Endothelial cell (in vitro differentiated cells): ENCODE measurements around the gene GP1BA. TPM values are rescaled to one million over a fixed set of nuclear protein-coding genes. Genes with fewer than 3 reads are reported as not detected.

Experiments
- DNase-seq: peaks from one replicate; pipeline ENCODE4 v3.0.0; 2021; ENCODE audit warnings: low spot score
- H3K27ac Mint-ChIP-seq: one replicate; pipeline ENCODE4 v1.8.0; 2021; ENCODE audit warnings: mixed read lengths, inconsistent platforms; ENCODE audit not compliant: unreplicated experiment
- H3K27me3 Mint-ChIP-seq: one replicate; pipeline ENCODE4 v1.8.0; 2021; ENCODE audit warnings: mild to moderate bottlenecking, moderate library complexity, mixed read lengths, inconsistent platforms; ENCODE audit not compliant: unreplicated experiment
- H3K36me3 Mint-ChIP-seq: one replicate; pipeline ENCODE4 v1.8.0; 2021; ENCODE audit warnings: mild to moderate bottlenecking, low read depth, mixed read lengths, inconsistent platforms; ENCODE audit not compliant: unreplicated experiment
- H3K4me1 Mint-ChIP-seq: one replicate; pipeline ENCODE4 v1.8.0; 2021; ENCODE audit warnings: mild to moderate bottlenecking, mixed read lengths, inconsistent platforms; ENCODE audit not compliant: unreplicated experiment
- H3K4me3 Mint-ChIP-seq: one replicate; pipeline ENCODE4 v1.8.0; 2021; ENCODE audit warnings: mild to moderate bottlenecking, mixed read lengths, inconsistent platforms; ENCODE audit not compliant: unreplicated experiment
- H3K9me3 Mint-ChIP-seq: one replicate; pipeline ENCODE4 v1.8.0; 2021; ENCODE audit warnings: mixed read lengths, inconsistent platforms; ENCODE audit not compliant: unreplicated experiment
- CTCF ChIP-seq: fragments of 200-600 bp; sonication (generic); IDR thresholded peaks from one replicate; pipeline ENCODE4 v1.5.0; 2021; ENCODE audit warnings: antibody characterized with exemption; ENCODE audit not compliant: unreplicated experiment
- total RNA-seq: library from RNA; stranded (reverse); fragmentation: NEBNext Ultra II Directional; extraction: Animal tissue kit (Norgen Biotek cat#: 25700); gene quantifications from one replicate; pipeline ENCODE4 v1.2.1, GENCODE V29; 2021; ENCODE audit not compliant: unreplicated experiment

Gene GP1BA
- total RNA-seq, 1 donor from 2014 or later, result 1.3 TPM

DNA sequence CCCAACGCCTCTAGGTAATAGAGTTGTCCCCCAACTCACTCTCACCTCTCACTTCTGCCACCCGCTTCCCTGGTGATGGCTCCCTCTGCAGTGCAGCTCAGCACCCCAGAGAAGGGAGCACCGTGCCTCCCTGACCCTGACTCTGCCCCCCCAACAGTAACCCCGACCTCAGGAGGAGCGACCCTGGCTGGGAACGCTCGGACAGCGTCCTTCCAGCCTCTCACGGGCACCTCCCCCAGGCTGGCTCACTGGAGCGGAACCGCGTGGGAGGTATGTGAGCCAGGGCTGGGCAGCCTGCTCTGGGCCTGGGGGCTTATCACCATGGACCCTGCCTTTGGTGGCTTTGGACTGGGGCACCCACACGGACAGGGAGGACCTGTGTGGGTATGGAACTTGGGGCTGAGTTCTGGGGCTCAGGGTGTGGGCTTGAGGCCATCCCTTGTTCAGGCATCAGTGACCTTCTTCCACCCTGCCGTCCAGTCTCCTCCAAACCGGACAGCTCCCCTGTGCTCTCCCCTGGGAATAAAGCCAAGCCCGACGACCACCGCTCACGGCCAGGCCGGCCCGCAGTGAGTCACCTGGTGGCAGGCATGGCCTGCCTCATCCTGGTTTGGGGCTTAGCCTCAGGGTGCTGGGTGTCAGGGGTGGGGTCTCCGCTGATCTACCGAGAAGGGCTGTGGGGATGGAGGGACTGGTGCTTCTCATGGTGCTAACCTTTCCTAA is 39.4 kb upstream of the GP1BA start:
- no peaks in the 10 kb centered on the region for H3K9me3 Mint-ChIP-seq
- H3K4me3 Mint-ChIP-seq, result no peak overlapping the region
- TF ChIP-seq CTCF, result no peak
- no peak for DNase-seq
- H3K36me3 Mint-ChIP-seq, result peaks cover 24% of the 10 kb centered on the region
- H3K27ac Mint-ChIP-seq, result no peak overlapping the region
- peaks cover 3% of the 10 kb centered on the region for H3K4me1 Mint-ChIP-seq
- peaks cover 16% of the 10 kb centered on the region for H3K27me3 Mint-ChIP-seq

- Mint-ChIP-seq H3K36me3 (peaks cover 27% of the 10 kb centered on the region), H3K4me1 (peaks cover 6% of the 10 kb centered on the region), H3K9me3 (no peaks in the 10 kb centered on the region), H3K4me3 (no peak overlapping the region), H3K27ac (no peak overlapping the region), H3K27me3 (peaks cover 16% of the 10 kb centered on the region)
- no peak for TF ChIP-seq CTCF
- no peak for DNase-seq
Observed at GRCh38 chr17:4893272-4893671, 38.8 kb upstream of the GP1BA start.

DNA sequence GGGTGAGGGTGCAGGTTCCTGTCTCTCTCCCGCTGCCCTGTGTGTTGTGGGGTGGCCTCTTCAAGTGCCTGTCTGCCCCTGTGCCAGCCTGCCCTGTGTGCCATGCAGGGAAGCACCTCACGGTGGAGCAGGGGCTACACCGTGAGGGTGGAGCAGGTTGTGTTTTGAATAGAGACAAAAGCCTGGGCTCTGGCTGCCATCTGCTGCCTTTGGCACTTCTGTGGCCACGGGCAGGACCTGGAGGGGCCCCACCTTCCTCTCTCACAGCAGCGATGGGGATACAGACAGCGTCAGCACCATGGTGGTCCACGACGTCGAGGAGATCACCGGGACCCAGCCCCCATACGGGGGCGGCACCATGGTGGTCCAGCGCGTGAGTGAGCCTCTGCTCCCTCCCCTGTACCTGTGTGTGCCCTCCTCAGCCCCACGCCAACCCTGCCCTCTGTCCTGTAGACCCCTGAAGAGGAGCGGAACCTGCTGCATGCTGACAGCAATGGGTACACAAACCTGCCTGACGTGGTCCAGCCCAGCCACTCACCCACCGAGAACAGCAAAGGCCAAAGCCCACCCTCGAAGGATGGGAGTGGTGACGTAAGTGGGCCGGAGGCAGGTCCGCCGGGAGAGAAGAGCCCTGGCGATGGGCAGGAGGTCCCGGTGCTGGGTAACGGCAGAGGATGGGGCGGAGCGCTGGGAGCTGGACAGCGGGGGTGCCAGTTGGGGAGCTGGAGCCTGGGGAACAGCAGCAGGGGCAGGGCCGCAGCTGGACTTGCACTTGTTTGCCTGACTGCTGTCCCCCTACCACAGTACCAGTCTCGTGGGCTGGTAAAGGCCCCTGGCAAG is 38.1 kb upstream of the GP1BA start:
- Mint-ChIP-seq H3K9me3 (no peaks in the 10 kb centered on the region), H3K27me3 (peaks cover 19% of the 10 kb centered on the region), H3K36me3 (peaks cover 30% of the 10 kb centered on the region), H3K27ac (no peak overlapping the region), H3K4me1 (peaks cover 10% of the 10 kb centered on the region), H3K4me3 (no peak overlapping the region)
- DNase-seq, result no peak
- no peak for TF ChIP-seq CTCF

- Mint-ChIP-seq H3K4me3 (peak overlapping the region; percentile 51), H3K27ac (no peak overlapping the region), H3K9me3 (no peaks in the 10 kb centered on the region), H3K36me3 (peaks cover 25% of the 10 kb centered on the region), H3K4me1 (peaks cover 10% of the 10 kb centered on the region), H3K27me3 (peaks cover 23% of the 10 kb centered on the region)
- no peak for TF ChIP-seq CTCF
- DNase-seq, result no peak
Observed at GRCh38 chr17:4895121-4895520, 37.0 kb upstream of the GP1BA start.
